Endothelial cell of umbilical vein (primary cell): ENCODE data around the gene MARK4. TPM values are rescaled to one million over a fixed set of nuclear protein-coding genes. Genes with fewer than 3 reads are reported as not detected.

Experiments used
- BruUV-seq: library from RNA; stranded (reverse); fragments of 400-500 nt; replicated peaks from 2 replicates; lab custom pipeline; 2021; lab: Mats Ljungman, UMichigan
- CTCF ChIA-PET: fragments of 300-600, 350-600 bp; sonication (Branson Sonifier 250); formaldehyde crosslinking; loops from one replicate; lab custom pipeline; 2021; ENCODE audit warnings: antibody characterized with exemption, inconsistent platforms; lab: Charles Lee
- POLR2A ChIA-PET: fragments of 300-600, 350-600 bp; sonication (Branson Sonifier 250); formaldehyde crosslinking; loops from one replicate; lab custom pipeline; 2021; ENCODE audit warnings: antibody characterized with exemption, inconsistent platforms; lab: Charles Lee
- DNase-seq: peaks from one replicate; pipeline ENCODE4 v3.0.0-alpha.2; 2011; ENCODE audit warnings: low read depth, low spot score
- FAIRE-seq: peaks from 2 replicates; lab custom pipeline; 2011; peaks lifted over from hg19 to GRCh38; lab: Jason Lieb, UNC
- H2AFZ ChIP-seq: 2 replicates; pipeline ENCODE4 v1.6.0; 2012; ENCODE audit warnings: low read depth, low read length, control low read depth, inconsistent platforms
- H3K27ac ChIP-seq: 2 replicates; pipeline ENCODE4 v1.5.1; 2011; ENCODE audit warnings: low read depth, mild to moderate bottlenecking, control low read depth, low read length, moderate library complexity; ENCODE audit not compliant: insufficient read depth
- H3K27me3 ChIP-seq, 2 experiments: 2 replicates each; pipeline versions ENCODE4 v1.6.0 to v1.6.1; 2011; ENCODE audit warnings: low read length in 2 of 2, mixed read lengths in 1 of 2; ENCODE audit not compliant: control insufficient read depth in 2 of 2, insufficient read depth in 2 of 2
- H3K36me3 ChIP-seq, 2 experiments: 2 replicates in 1 of 2; 3 replicates in 1 of 2; pipeline ENCODE4 v1.5.1; 2011; ENCODE audit warnings: low read length in 2 of 2, mild to moderate bottlenecking in 1 of 2, moderate library complexity in 1 of 2; ENCODE audit not compliant: control insufficient read depth in 2 of 2, insufficient read depth in 2 of 2; ENCODE audit errors: extremely low read depth in 1 of 2
- H3K4me1 ChIP-seq: 3 replicates; pipeline ENCODE4 v1.5.1; 2011; ENCODE audit warnings: mild to moderate bottlenecking, low read length; ENCODE audit not compliant: control insufficient read depth, insufficient read depth; ENCODE audit errors: extremely low read depth
- H3K4me2 ChIP-seq: 2 replicates; pipeline ENCODE4 v1.6.1; 2011; ENCODE audit warnings: low read length, control low read depth, mixed read lengths; ENCODE audit not compliant: insufficient read depth
- H3K4me3 ChIP-seq, 3 experiments: fragments of 200-600 bp in 1 of 3; sonication (generic), shearing (Covaris generic) in 1 of 3; replicated peaks in 1 of 3; 2 replicates each; pipeline ENCODE4 v1.5.1; 2011 to 2016; ENCODE audit warnings: control low read depth in 3 of 3, low read length in 3 of 3, mild to moderate bottlenecking in 2 of 3, inconsistent platforms in 1 of 3, low read depth in 1 of 3, moderate library complexity in 1 of 3; ENCODE audit not compliant: insufficient read depth in 1 of 3
- H3K79me2 ChIP-seq: 2 replicates; pipeline ENCODE4 v1.6.0; 2012; ENCODE audit warnings: low read length, inconsistent platforms; ENCODE audit not compliant: control insufficient read depth, insufficient read depth
- H3K9ac ChIP-seq: replicated peaks from 2 replicates; pipeline ENCODE3; 2011; ENCODE audit warnings: low read length, control low read depth; ENCODE audit not compliant: insufficient read depth; ENCODE audit errors: extremely low read depth
- H3K9me1 ChIP-seq: replicated peaks from 3 replicates; pipeline ENCODE4 v1.6.0; 2011; ENCODE audit warnings: mild to moderate bottlenecking, low read length; ENCODE audit not compliant: control insufficient read depth, insufficient read depth; ENCODE audit errors: extremely low read depth
- H3K9me3 ChIP-seq: replicated peaks from 2 replicates; pipeline ENCODE4 v1.5.1; 2012; ENCODE audit warnings: low read length, inconsistent platforms; ENCODE audit not compliant: control insufficient read depth, insufficient read depth
- H4K20me1 ChIP-seq: replicated peaks from 2 replicates; pipeline ENCODE3; 2011; ENCODE audit warnings: mild to moderate bottlenecking, low read length; ENCODE audit not compliant: control insufficient read depth, insufficient read depth; ENCODE audit errors: extremely low read depth
- EZH2 ChIP-seq: IDR thresholded peaks from 2 replicates; pipeline ENCODE4 v1.6.1; 2012; ENCODE audit warnings: borderline replicate concordance, low read depth, mild to moderate bottlenecking, moderate library complexity, low read length, inconsistent platforms; ENCODE audit not compliant: severe bottlenecking
- FOS ChIP-seq: IDR thresholded peaks from 2 replicates; pipeline ENCODE4 v1.6.1; 2011; ENCODE audit warnings: mild to moderate bottlenecking, low read length, moderate library complexity, borderline replicate concordance; ENCODE audit not compliant: insufficient read depth
- GATA2 ChIP-seq: IDR thresholded peaks from 2 replicates; pipeline ENCODE4 v1.7.0; 2011; ENCODE audit warnings: low read depth, mild to moderate bottlenecking, moderate library complexity, mixed read lengths, low read length; ENCODE audit not compliant: insufficient read length, insufficient read depth
- JUN ChIP-seq: IDR thresholded peaks from 2 replicates; pipeline ENCODE4 v1.6.1; 2011; ENCODE audit warnings: borderline replicate concordance, low read depth; ENCODE audit not compliant: insufficient read length, insufficient read depth
- MAX ChIP-seq: IDR thresholded peaks from 2 replicates; pipeline ENCODE4 v1.6.1; 2011; ENCODE audit not compliant: insufficient read depth, insufficient read length
- MYC ChIP-seq: IDR thresholded peaks from one replicate; pipeline ENCODE4 v1.6.1; 2011; ENCODE audit warnings: mild to moderate bottlenecking, low read depth, low read length
- POLR2A ChIP-seq: IDR thresholded peaks from 2 replicates; pipeline ENCODE4 v1.6.1; 2012; ENCODE audit warnings: low read depth, mild to moderate bottlenecking, control low read depth, low read length
- POLR2AphosphoS5 ChIP-seq: IDR thresholded peaks from 2 replicates; pipeline ENCODE4 v1.6.1; 2012; ENCODE audit warnings: low read depth, mild to moderate bottlenecking, control low read depth, low read length, moderate library complexity; ENCODE audit not compliant: insufficient read depth
- dilution Hi-C: fragments of 300-500 bp; cut with MboI; formaldehyde crosslinking; loops from one replicate; pipeline ENCODE4 v1.15.0; 2019; ENCODE audit warnings: low sequenced_read_pairs; ENCODE audit not compliant: extremely low pct_ligation_motif_present
- intact Hi-C: fragments of 100-400 bp; cut with micrococcal nuclease; formaldehyde crosslinking; loops from one replicate; pipeline ENCODE4 v1.10.0; 2022
- polyA plus RNA-seq, 4 experiments: library from polyadenylated mRNA; depleted of rRNA in 3 of 4; stranded (reverse) in 3 of 4; unstranded in 1 of 4; fragments of >200 nt; gene quantifications; 2 replicates each; pipeline versions ENCODE4 v1.2.1 to v1.2.3, GENCODE V29; 2011 to 2012; ENCODE audit warnings: missing spikeins in 1 of 4
- total RNA-seq: library from RNA; stranded (reverse); gene quantifications from 2 replicates; pipeline ENCODE4 v1.2.3, GENCODE V29; 2021
- TF ChIP-seq, protein P1 (sequence below), 2 donors: IDR thresholded peaks; 1 replicate in 1 of 2; 2 replicates in 1 of 2; pipeline ENCODE4 v1.5.1; 2011; ENCODE audit warnings: low read length in 2 of 2, mild to moderate bottlenecking in 2 of 2, moderate library complexity in 2 of 2, control low read depth in 1 of 2, inconsistent platforms in 1 of 2, low read depth in 1 of 2; ENCODE audit not compliant: insufficient read depth in 1 of 2; ENCODE audit errors: extremely low read depth in 1 of 2

Gene MARK4
- total and polyA plus RNA-seq, 2 donors (not counting 3 experiments of a cell fraction or from before 2014, with no cell fraction given) = 13.9 to 51.6 TPM

DNA sequence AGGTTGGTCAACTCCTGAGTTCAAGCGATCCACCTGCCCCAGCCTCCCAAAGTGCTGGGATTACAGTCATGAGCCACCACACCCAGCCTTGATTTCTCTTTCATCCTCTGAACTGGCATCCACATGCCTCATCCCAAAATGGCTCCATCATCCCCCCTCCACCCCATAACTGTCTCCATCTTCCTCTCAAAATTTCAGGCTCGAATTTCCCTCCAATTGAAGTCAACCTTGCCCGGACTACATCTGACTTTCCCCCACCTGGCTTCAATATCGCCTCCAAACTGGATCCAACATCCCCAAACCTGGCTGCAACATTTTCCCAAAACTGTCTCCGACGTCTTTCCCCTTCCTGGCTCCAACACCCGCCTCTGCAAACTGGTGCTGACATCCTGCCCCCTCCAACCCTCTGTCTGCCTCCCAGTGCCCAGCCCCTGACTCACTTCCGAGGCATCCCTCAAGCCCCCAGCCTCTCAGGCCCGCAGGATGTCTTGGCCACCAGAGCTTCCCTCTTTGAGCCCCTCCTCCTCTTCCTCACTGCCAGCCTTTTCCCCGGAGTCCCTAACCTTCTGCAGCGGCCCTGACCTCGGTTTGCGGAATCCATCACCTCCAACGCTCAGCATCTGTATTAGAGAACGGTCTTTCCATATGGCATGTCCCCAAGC, 6.8 kb upstream of the MARK4 start:
- H3K4me2 ChIP-seq = peak overlapping the region; percentile 48
- no peak for TF ChIP-seq EZH2
- TF ChIP-seq MYC = no peak
- TF ChIP-seq FOS = no peak
- TF ChIP-seq POLR2A = no peak
- no peak for TF ChIP-seq JUN
- TF ChIP-seq, protein P1, sequence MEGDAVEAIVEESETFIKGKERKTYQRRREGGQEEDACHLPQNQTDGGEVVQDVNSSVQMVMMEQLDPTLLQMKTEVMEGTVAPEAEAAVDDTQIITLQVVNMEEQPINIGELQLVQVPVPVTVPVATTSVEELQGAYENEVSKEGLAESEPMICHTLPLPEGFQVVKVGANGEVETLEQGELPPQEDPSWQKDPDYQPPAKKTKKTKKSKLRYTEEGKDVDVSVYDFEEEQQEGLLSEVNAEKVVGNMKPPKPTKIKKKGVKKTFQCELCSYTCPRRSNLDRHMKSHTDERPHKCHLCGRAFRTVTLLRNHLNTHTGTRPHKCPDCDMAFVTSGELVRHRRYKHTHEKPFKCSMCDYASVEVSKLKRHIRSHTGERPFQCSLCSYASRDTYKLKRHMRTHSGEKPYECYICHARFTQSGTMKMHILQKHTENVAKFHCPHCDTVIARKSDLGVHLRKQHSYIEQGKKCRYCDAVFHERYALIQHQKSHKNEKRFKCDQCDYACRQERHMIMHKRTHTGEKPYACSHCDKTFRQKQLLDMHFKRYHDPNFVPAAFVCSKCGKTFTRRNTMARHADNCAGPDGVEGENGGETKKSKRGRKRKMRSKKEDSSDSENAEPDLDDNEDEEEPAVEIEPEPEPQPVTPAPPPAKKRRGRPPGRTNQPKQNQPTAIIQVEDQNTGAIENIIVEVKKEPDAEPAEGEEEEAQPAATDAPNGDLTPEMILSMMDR (IDR thresholded peaks at IDR 0.05; ENCODE audit: extremely low read depth in 1 of 2, insufficient read depth in 1 of 2, low read depth in 1 of 2, low read length in 2 of 2) = no peak
- TF ChIP-seq MAX = no peak
- no peak for TF ChIP-seq GATA2
- no peak for TF ChIP-seq POLR2AphosphoS5
- no peak overlapping the region for H3K9ac ChIP-seq
- no peaks in the 10 kb centered on the region for H3K79me2 ChIP-seq
- H3K27me3 ChIP-seq = no peaks in the 10 kb centered on the region
- H3K9me1 ChIP-seq = no peaks in the 10 kb centered on the region
- ChIA-PET CTCF (interaction anchor here (0.6 kb wide), 1 partner anchor 44 kb away, joined by 3 read pairs; no protein-coding TSS in a partner anchor), POLR2A (no interaction called here)
- BruUV-seq = no TSS peak
- no peak overlapping the region for H3K4me3 ChIP-seq
- no peaks in the 10 kb centered on the region for H4K20me1 ChIP-seq
- no peaks in the 10 kb centered on the region for H3K9me3 ChIP-seq
- peak overlapping the region; percentile 26 for H2AFZ ChIP-seq
- dilution Hi-C loops (no loop called here), intact Hi-C loops (no loop called here)
- no peaks in the 10 kb centered on the region for H3K36me3 ChIP-seq
- H3K4me1 ChIP-seq = peaks cover 29% of the 10 kb centered on the region
- FAIRE-seq = no peak
- no peak for DNase-seq
- no peak overlapping the region for H3K27ac ChIP-seq
